H54 (cell line): ENCODE data around the gene NKX2-1.
A peak's percentile ranks its signal among the peaks of the same experiment; 100 is the strongest.
"Not testable (repeated sequence)": the region's sequence is repeated elsewhere in the genome, so short reads cannot be mapped to it uniquely, and the experiment has no call there.

Experiments
- DNase-seq: peaks from one replicate; pipeline ENCODE4 v3.0.0; 2011; ENCODE audit warnings: low spot score, mixed read lengths; ENCODE audit not compliant: insufficient read length
- FAIRE-seq: peaks from 3 replicates; lab custom pipeline; 2011; peaks lifted over from hg19 to GRCh38; lab: Jason Lieb, UNC
- POLR2A ChIP-seq: IDR thresholded peaks from 2 replicates; pipeline ENCODE4 v1.6.1; 2011; ENCODE audit warnings: low read depth, mild to moderate bottlenecking, low read length

NKX2-1 gene

DNA sequence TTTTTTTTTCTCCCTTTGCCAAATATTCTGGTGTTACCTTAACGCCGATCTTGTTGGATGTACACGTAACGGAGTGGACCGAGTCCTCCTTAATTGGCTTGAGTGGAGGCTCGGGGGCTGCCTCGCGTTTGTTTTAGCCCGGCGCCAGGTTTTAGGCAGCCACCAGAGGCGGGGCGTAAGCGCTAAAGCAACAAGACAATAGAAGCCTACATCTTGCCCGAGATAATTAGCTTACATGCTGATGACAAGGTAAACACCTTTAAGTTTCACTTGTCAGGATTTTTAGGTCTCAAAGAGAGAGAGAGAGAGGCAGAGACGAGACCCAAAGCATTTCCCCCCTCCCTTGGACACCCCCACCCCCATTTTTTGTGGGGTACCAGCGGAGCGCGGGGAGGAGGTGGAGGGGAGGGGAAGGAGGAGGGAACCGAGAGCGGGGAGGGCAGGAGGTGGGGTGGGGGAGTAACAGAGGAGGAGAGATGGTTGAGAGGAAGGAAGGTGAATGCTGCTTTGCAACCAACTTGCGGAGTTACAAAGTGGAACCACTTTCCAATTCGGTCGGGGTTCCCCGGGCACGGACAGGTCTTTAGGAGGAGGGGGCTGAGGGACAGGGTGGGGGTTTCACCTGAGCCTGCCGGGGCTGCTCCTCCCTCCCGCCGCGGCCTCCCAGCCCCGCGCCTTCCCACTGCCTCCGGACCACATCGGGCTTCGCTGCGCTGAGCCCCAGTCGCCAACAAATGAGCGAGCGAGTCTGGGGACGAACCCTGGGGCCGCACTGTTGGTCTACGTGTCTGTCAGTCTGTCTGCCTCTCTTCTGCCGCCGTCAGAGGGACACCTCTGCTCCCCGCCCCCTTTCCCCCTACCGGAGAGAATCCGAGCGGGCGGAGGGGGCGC is at the start of gene NKX2-1:
TSS of gene NKX2-1 (minus strand) at position 802 of the 891 bp plus-strand sequence. CDS start at position 699, 103 bp downstream.
- TF ChIP-seq POLR2A: no peak
- no peak for DNase-seq
- no peak for FAIRE-seq

DNA sequence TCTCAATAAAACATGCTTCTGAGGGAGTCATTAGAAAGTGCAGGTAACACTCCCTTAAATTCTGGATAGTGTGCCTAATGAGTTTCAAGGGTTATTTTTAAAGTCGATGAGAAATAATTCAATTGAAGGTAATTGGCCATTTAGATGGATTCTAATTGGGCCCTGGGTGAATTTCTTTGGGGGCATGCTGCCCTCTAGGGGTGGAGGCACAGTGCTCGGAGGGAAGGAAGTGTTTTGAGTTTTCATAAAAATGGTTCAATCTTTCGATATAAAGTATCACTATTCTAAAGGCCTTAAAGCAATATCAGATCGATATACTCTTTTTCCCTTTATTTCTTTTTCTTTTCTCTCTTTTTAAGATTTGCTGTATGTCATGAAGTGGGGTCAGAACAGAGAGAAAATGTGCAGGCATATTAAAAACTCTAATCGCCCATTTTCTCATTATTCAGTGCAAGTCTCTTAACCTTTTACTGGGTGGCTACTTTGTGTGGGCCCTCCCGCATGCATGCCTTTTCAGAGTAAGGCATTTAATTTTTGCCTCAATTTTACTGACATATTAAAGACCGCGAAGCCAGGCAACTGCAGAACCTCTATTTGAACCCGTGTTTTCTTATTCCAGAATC is 36.9 kb upstream of the NKX2-1 start:
- DNase-seq: no peak
- FAIRE-seq: no peak
- TF ChIP-seq POLR2A: no peak

DNA sequence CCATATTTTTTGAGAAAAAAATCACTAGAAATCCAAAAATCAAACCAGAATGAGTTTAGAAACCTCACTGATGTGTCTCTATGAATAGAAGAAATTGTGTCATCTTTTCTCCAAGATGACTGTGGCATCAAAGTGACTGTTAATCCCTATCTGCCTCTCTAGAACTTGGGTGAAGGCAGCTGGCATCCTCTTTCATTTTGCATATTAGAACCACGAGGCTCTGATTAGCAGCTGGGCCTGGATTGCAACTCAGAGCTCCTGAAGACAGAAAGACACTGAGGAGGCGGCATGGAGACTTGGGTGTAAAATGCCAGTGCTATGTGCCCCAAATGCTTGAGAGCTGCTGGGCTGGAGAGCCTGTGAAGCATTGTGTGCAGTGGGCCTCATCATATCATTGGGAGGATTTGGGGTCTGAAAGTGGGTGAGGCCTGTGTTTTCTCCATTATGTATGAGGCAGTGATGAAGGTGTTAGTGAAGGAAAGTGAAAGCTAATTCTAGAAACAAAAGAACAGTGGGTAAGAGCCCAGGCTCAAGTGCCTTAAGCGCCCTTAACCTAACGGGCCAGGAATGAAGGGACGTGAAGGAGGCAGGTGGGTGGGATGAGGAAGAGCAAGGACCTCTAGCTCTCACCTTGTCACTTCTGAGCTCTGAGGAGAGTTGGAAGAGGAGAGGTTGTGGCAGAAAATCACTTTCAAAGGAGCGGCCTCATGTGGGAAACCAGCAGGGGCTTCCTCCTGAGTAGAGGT is 36.1 kb upstream of the NKX2-1 start:
- TF ChIP-seq POLR2A: no peak
- DNase-seq (no peak), FAIRE-seq (no peak)

DNA sequence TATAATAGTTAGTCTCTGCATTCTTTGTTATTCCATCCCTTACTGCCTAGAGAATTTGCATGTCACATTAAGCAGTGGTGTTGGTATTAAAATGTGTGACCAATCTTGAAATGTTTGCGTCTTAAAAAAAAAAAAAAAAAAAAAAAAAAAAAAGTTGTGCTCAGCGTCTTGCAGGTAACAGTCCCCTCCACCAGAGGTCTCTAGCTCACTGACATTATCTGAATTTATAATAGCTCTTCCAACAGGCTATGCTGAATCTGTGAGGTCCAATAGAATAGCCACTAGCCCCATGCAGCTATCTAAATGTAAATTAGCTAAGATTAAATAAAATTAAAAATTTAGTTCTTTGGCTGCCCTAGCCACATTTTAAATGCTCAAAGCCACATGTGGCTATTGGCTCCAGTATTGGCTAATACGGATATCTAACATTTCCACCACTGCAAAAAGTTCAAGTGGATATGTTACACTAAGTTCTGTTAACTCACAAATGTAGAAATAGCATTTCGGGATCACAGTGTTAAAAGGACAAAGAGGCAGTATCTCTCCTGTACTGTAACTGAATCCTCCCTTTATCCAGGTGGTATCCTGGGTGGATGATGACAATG is 33.7 kb upstream of the NKX2-1 start:
- DNase-seq (peak; percentile 4), FAIRE-seq (no peak)
- TF ChIP-seq POLR2A: no peak

DNA sequence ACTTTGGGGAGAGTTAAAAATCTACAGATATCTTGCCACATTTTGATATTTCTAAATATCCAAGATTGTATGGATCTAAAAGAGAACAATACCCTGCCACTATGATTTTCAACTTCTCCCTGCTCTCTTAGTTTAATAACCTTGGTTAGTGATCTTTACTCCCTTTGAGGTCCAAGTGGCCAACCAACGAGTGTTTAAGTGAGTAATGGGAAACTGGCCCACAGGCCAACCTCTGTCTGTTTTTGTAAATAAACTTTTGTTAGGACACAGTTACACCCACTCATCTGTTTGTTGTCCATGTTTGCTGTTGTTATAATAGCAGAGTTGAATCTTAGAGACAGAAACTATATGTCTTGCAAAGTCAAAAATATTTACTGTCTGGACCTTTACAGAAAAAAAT is 30.9 kb upstream of the NKX2-1 start:
- FAIRE-seq: no peak
- no peak for DNase-seq
- no peak for TF ChIP-seq POLR2A

DNA sequence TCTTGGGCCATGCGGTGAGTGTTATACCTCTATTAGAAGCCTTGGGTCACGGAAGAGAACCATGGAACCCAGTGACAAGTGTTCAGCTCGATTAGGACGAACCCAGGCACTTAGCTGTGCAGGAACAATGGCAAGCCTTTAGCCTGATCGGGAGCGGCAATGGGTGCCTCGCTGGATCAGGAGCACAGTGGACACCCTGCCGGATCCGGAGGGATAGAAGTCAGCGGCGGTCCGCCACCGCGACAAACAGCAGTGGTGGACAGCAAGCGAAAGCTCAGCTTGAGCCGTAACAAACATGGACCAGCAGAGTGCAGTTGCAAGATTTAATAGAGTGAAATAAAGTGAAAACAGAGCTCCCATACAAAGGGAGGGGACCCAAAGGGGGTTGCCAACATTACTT is 24.2 kb upstream of the NKX2-1 start:
- DNase-seq, FAIRE-seq: not testable (repeated sequence)

DNA sequence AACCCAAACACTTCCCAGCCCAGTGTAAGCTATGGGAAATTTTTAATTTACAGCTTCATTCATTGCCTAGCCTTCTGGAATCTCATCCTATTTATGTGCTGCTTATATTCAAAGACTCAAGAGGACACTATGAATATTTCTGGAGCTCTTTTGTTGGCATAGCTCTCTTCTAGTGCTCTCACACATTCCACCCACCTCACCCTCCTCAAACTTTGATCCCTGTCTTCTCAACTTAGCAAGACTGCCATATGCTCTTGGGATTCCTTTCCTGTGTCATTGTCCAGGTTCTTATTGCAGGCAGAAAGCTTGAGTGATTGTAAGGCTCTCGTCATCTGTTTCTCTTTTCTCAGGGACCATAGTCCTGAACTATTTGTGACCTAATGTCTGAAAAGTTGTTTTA is 18.0 kb upstream of the NKX2-1 start:
- FAIRE-seq (no peak), DNase-seq (no peak)
- no peak for TF ChIP-seq POLR2A

DNA sequence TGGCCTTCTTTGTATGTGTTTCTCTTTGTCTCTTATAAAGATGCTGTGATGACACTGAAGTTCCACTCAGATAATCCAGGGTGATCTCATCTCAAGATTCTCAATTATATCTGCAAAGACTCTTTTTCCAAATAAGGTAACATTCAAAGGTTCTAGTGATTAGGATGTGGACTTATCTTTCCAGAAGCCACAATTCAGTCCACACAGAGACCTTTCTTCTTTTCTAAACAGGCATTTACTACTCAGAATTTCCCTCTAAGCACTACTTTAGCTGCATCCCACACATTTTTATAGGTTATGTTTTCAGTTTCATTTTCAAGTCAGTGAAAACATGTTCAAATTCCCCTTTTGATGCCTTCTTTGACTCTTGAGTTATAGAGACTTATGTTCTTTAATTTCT is 9.0 kb upstream of the NKX2-1 start:
- DNase-seq: no peak
- no peak for FAIRE-seq

DNA sequence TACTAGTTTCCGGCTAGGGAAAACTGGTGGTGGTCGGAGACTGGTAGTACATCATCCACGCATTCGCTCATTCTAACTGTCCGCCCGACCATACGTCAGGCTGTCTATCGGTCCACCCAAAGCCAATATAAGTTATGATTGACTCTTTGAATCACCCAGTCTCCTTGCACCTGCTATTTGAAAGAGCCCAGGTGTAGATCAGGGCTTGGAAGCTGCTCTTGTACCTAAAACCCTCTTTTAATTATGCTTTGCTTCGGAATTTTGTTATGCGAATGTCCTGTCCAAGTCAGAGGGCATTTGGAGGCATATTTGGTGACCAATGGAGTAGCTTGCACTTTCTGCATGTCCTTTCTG is 5.7 kb upstream of the NKX2-1 start:
- FAIRE-seq: no peak
- no peak for TF ChIP-seq POLR2A
- no peak for DNase-seq

More for the DNA sequence above, 9.0 kb upstream of the NKX2-1 start:
- no peak for TF ChIP-seq POLR2A

DNA sequence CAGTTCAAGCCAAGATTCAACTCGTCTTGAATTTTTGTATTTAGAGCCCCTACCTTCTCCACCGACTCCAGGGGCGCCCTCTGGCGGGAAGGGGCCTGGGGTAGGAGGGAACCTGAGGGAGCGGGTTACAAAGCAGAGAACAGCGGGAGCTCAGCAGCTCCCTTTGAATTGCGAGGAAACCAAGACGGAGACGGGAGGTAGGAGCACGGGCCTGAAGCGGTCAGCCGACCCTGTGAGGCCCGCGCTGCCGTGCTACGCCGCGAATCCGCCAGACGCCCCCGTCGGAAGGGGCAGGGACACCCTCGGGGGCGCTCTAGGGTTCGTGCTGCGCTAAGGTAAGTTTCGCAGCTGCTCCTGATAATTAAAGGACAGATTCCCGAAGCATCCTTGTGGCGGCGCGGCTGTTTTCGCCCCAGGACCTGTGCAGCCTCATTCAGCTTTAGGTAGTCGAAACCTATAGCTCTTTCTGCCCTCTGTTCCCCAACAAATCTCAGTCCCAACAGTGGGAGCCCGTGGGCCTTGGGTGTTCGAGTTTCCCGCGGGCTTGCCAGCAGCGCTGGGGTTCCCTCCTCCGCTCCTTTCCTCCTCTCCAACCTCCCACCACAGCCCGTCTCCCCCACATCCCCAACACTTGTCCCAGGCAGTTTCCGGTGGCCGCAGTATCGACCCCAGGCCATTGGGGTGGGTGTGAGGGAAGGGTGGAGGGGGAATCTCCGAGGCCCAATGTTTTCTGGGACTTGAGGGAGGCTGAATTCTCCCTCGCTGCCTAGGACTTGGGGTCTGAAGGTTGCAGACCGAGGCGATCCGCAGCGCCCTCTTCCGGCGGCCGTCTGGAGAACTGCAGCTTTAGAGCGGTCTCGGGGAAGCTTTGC is 5.1 kb upstream of the NKX2-1 start:
- DNase-seq: no peak
- FAIRE-seq: no peak
- no peak for TF ChIP-seq POLR2A

DNA sequence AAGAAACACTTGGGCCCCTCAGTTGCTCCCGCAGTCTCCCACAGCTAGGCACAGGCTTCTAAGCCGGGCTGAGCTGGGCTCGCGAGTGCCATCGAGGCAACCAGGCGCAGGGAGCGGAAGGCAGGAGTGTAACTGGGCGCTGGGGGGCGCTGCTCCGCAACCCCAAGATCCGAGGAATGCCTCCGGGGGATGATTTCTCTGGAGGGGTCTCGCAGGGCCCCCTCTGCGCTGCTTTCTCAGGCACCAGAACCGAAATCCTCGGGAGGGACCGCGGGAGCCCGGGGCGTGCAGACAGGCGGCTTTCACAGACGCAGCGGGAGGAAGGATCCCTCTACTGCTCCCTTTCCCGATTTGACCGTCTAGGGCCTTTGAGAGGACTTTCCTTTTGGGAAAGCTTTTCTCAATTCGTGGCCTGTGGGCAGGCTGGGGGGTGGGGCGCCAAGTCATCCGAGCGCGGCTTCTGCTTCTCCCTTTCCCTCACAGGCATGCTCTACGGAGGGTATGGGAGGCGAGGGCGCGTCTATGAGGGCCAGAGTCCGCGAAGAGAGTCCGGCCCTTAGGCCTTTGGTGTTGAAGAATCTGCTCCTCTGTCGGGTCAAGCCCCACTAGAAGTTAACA is 4.3 kb upstream of the NKX2-1 start:
- no peak for TF ChIP-seq POLR2A
- DNase-seq: no peak

DNA sequence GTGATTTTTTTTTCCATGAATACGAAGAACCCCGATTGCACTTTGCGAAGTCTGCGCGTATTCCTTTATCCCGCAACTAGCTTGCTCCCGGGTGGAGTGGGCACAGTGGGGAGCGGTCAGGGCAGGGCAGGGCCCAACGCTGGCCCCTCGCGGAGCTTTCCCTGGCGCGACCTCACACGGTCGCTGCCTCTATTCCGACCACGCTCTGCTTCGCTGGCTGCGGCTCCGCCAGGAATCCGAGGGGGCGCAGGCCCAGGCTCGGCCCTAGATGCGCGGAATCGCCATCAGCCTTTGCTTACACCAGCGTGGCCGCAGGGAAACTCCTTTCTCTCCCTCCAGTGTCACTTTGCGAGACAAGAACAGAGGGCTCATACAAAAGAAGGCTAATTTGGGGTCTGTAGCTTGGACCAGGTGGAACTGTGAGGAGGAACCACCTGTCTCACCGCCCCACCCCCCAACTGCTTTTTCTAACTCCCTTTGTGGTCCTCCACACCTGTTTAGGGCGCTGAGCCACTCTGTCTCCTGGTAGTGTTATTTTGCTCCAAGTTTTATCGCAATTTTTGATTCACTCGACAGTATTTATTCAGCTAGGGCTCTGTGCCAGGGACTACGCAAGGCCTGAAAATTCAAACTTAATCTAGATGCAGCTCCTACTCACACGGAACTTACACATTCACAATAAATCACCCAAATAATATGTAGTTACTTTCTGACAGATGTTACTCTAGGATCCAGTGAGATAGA is 3.1 kb upstream of the NKX2-1 start:
- TF ChIP-seq POLR2A: no peak
- FAIRE-seq (no peak), DNase-seq (no peak)

More for the DNA sequence above, 4.3 kb upstream of the NKX2-1 start:
- no peak for FAIRE-seq
